ENCODE data around the gene ELK4.
A peak's percentile ranks its signal among the peaks of the same experiment; 100 is the strongest.

The ELK4 gene

GRCh38 chr1:205580140-205580922 is 51.5 kb downstream of the ELK4 start:
- peak overlapping the region; percentile 70 for H3K27ac ChIP-seq

GRCh38 chr1:205579711-205580110 is 52.1 kb downstream of the ELK4 start:
- H3K27ac ChIP-seq = peak overlapping the region; percentile 70
- no peak for TF ChIP-seq ZFX (IDR thresholded peaks at IDR 0.05)
- TF ChIP-seq CTCF (conservative IDR thresholded peaks at IDR 0.05) = no peak

More at GRCh38 chr1:205580140-205580922, 51.5 kb downstream of the ELK4 start:
- TF ChIP-seq CTCF (conservative IDR thresholded peaks at IDR 0.05) = no peak
- no peak for TF ChIP-seq ZFX (IDR thresholded peaks at IDR 0.05)

- peak overlapping the region; percentile 70 for H3K27ac ChIP-seq
- TF ChIP-seq ZFX (IDR thresholded peaks at IDR 0.05) (no peak), CTCF (conservative IDR thresholded peaks at IDR 0.05) (no peak)
Measured at GRCh38 chr1:205578780-205579571, 52.8 kb downstream of the ELK4 start.

- H3K27ac ChIP-seq = peak overlapping the region; percentile 70
- TF ChIP-seq ZFX (IDR thresholded peaks at IDR 0.05) (no peak), CTCF (conservative IDR thresholded peaks at IDR 0.05) (no peak)
Measured at GRCh38 chr1:205577874-205578658, 53.7 kb downstream of the ELK4 start.

- TF ChIP-seq ZFX (IDR thresholded peaks at IDR 0.05) = no peak
- TF ChIP-seq CTCF (conservative IDR thresholded peaks at IDR 0.05) = no peak
- H3K27ac ChIP-seq = no peak overlapping the region; the same call in 1 of the 2 replicates
Measured at GRCh38 chr1:205576805-205577761, 54.7 kb downstream of the ELK4 start.

GRCh38 chr1:205576011-205576410 is 55.8 kb downstream of the ELK4 start:
- TF ChIP-seq CTCF (conservative IDR thresholded peaks at IDR 0.05) (no peak), ZFX (IDR thresholded peaks at IDR 0.05) (no peak)
- no peak overlapping the region for H3K27ac ChIP-seq
